Umbilical cord (tissue), 2 donors: ENCODE data around the gene CUTA. TPM values are rescaled to one million over a fixed set of nuclear protein-coding genes. Genes with fewer than 3 reads are reported as not detected.
"Not testable (repeated sequence)": the region's sequence is repeated elsewhere in the genome, so short reads cannot be mapped to it uniquely, and the experiment has no call there.

Source experiments
- DNase-seq: peaks from one replicate; pipeline ENCODE4 v3.0.0-alpha.2; 2015; ENCODE audit warnings: low spot score
- total RNA-seq: library from RNA; depleted of rRNA; stranded (reverse); fragments of >200 nt; gene quantifications from one replicate; pipeline ENCODE4 v1.2.3, GENCODE V29; 2014; ENCODE audit warnings: low replicate concordance; ENCODE audit not compliant: insufficient read depth

CUTA gene
- total RNA-seq, 1 donor from 2014 or later = 55.4 TPM

DNA sequence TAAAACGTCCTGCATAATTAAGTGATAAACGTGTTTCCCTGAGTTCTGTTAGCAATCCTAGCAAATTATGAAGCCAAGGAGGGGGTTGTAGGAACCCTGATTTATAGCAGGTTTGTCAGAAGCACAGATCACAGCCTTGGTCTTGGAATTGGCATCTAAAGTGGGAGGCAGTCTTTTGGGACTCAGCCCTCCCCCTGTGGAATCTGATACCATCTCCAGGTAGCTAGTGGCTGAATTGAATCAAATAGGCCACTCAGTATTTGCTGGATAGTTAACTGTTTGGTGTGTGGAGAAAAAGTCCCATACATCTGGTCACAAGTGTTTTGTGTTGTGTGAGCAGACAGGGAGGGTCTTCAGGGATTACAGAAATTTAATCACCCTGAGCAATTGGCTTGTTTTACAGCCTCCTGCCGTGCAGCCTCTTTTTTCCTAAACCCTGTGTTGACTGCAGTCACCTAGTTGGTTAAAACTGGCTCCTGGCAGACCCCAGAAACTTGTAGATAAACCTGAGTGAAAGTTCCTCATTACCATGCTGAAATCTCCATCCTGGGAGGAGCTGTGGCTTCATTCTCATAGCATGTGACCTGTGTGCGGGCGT is 45.3 kb downstream of the CUTA start:
- no peak for DNase-seq

DNA sequence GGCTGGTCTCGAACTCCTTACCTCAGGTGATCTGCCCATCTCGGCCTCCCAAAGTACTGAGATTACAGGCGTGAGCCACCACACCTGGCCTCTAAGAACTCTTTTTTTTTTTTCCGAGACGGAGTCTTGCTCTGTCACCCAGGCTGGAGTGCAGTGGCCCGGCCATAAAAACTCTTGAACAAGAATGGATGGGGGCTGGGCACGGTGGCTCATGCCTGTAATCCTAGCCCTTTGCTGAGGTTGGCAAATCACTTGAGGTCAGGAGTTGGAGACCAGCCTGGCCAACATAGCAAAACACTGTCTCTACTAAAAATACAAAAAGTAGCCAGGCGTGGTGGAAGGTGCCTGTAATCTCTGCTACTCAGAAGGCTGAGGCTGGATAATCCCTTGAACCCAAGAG is 46.0 kb downstream of the CUTA start:
- DNase-seq = not testable (repeated sequence)

DNA sequence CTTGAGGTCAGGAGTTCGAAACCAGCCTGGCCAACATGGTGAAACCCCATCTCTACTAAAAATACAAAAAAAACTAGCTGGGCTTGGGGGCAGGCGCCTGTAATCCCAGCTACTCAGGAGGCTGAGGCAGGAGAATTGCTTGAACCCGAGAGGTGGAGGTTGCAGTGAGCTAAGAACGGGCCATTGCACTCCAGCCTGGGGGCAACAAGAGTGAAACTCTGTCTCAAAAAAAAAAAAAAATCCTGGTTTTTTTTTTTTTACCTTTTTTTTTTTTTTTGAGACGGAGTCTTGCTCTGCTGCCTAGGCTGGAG is 50.2 kb downstream of the CUTA start:
- DNase-seq = not testable (repeated sequence)

DNA sequence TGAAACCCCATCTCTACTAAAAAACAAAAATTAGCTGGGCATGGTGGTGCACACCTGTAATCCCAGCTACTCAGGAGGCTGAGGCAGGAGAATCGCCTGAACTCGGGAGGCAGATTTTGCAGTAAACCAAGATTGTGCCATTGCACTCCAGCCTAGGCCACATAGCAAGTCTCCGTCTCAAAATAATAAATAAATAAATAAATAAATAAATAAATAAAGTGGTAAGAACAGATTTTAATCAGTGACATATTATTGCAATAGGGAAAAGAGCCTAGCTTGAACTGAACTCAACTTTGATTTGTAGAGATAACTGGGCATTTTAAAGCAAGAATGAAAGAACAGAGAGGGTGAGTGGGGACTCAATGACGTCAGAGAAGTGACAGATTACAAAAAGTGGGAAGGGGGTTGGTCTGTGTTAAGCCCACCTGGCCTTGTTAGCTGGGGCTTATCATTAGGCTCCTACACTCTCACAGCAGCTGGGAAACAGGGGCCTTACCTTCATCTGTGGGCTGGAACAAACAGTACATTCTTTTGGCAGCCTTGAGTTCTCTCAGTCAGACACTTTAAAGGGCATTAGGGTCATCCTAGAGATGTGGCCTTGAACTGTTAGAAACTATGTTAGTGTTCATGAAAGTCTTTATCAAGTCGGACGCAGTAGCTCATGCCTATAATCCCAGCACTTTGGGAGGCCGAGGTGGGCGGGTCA is 50.7 kb downstream of the CUTA start:
- no peak for DNase-seq

Other genes with a start within 250 kb of the CUTA start
- gene COL11A2, start 225.6 kb downstream of the CUTA start, total RNA-seq = 0.72 TPM
- gene RXRB, start 217.4 kb downstream of the CUTA start, total RNA-seq = 19.0 TPM
- 78.0 TPM for gene SLC39A7, start 217.2 kb downstream of the CUTA start, total RNA-seq
- gene HSD17B8, start 213.5 kb downstream of the CUTA start, total RNA-seq = 9.6 TPM
- gene RING1, start 209.6 kb downstream of the CUTA start, total RNA-seq = 13.7 TPM
- 33.7 TPM for gene VPS52, start 146.2 kb downstream of the CUTA start, total RNA-seq
- 2,699 TPM for gene RPS18, start 146.0 kb downstream of the CUTA start, total RNA-seq
- 7.7 TPM for gene B3GALT4, start 141.0 kb downstream of the CUTA start, total RNA-seq
- 45.0 TPM for gene WDR46, start 128.9 kb downstream of the CUTA start, total RNA-seq
- gene PFDN6, start 128.5 kb downstream of the CUTA start, total RNA-seq = 10.1 TPM
- 15.4 TPM for gene RGL2, start 119.2 kb downstream of the CUTA start, total RNA-seq
- gene TAPBP, start 104.0 kb downstream of the CUTA start, total RNA-seq = 29.4 TPM
- gene ZBTB22, start 100.4 kb downstream of the CUTA start, total RNA-seq = 14.0 TPM
- 14.0 TPM for gene DAXX, start 95.1 kb downstream of the CUTA start, total RNA-seq
- gene KIFC1, start 26.3 kb downstream of the CUTA start, total RNA-seq = 7.5 TPM
- gene PHF1, start 7.1 kb downstream of the CUTA start, total RNA-seq = 17.3 TPM
- 7.5 TPM for gene SYNGAP1, start 2.0 kb upstream of the CUTA start, total RNA-seq
- 10.4 TPM for gene ZBTB9, start 36.5 kb upstream of the CUTA start, total RNA-seq
- 10.6 TPM for gene BAK1, start 162.2 kb upstream of the CUTA start, total RNA-seq
- gene ITPR3, start 203.2 kb upstream of the CUTA start, total RNA-seq = 4.1 TPM